ENCODE data around the gene HOXA10.

The HOXA10 gene

GRCh38 chr7:27128034-27128433 lies 46.1 kb downstream of the HOXA10 start:
- DNase-seq = no peak

- DNase-seq = no peak
These were observed 47.4 kb downstream of the HOXA10 start for GRCh38 chr7:27126596-27127327.

GRCh38 chr7:27125986-27126394 lies 48.1 kb downstream of the HOXA10 start:
- DNase-seq = no peak

GRCh38 chr7:27124902-27125689 lies 49.0 kb downstream of the HOXA10 start:
- no peak for DNase-seq

GRCh38 chr7:27124096-27124901 lies 49.8 kb downstream of the HOXA10 start:
- no peak for DNase-seq

- DNase-seq = no peak
These were observed 50.6 kb downstream of the HOXA10 start for GRCh38 chr7:27123477-27124053.

- peak in 1 of 2 experiments; percentile 38 for DNase-seq
These were observed 51.1 kb downstream of the HOXA10 start for GRCh38 chr7:27123007-27123476.

GRCh38 chr7:27122077-27122910 lies 51.8 kb downstream of the HOXA10 start:
- no peak for DNase-seq

- DNase-seq = no peak
These were observed 52.4 kb downstream of the HOXA10 start for GRCh38 chr7:27121684-27122076.
